ENCODE results near the gene JOSD2. TPM values are rescaled to one million over a fixed set of nuclear protein-coding genes. Genes with fewer than 3 reads are reported as not detected.
"Not testable (repeated sequence)": the region's sequence is repeated elsewhere in the genome, so short reads cannot be mapped to it uniquely, and the experiment has no call there.

Gene JOSD2
- total RNA-seq, 1 donor from 2014 or later: 35.2 TPM

GRCh38 chr19:50482271-50482855, 28.6 kb downstream of the JOSD2 start:
- intact Hi-C loops (cut with micrococcal nuclease): no loop called here
- peak; percentile 29 for DNase-seq
- ATAC-seq: no peak

GRCh38 chr19:50481351-50482149, 29.4 kb downstream of the JOSD2 start:
- peak; percentile 26 for DNase-seq
- intact Hi-C loops (cut with micrococcal nuclease): no loop called here
- ATAC-seq: no peak

DNA sequence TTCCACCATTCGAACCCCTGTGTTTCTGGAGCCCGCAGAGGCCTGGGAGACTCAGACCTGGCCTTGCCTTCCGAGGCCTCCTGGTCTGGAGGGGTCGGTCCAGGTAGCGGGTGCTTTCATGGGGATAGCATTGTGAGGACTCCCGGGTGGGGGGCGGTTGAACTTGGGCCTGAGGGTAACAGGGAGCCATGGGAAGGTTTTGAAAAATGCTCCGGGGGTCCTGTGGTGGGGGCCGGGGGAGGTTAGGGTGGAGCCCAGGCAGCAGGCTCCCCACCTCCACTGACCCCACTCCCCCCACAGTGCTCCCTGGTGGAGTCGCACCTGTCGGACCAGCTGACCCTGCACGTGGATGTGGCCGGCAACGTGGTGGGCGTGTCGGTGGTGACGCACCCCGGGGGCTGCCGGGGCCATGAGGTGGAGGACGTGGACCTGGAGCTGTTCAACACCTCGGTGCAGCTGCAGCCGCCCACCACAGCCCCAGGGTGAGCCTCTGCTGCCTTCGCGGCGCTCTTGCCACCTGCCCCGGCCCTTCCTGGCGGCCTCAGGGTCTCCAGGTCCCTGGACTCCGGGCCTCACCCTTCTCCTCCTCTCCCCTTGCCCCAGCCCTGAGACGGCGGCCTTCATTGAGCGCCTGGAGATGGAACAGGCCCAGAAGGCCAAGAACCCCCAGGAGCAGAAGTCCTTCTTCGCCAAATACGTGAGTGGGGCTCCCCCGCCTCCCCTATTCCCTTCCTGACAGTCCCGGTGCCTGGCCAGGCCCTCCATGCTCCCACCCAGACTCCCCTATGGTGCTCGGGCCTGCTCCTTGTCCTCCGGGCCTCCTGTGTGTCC, 30.5 kb downstream of the JOSD2 start:
- intact Hi-C loops (cut with micrococcal nuclease): no loop called here
- ATAC-seq (no peak), DNase-seq (peak; percentile 21)

- DNase-seq (peak; percentile 20), ATAC-seq (no peak)
- intact Hi-C loops (cut with micrococcal nuclease): no loop called here
Observed at GRCh38 chr19:50479761-50480251, 31.2 kb downstream of the JOSD2 start.

- DNase-seq: no peak
- intact Hi-C loops (cut with micrococcal nuclease): no loop called here
- ATAC-seq: no peak
Observed at GRCh38 chr19:50478901-50479715, 31.9 kb downstream of the JOSD2 start.

- no peak for DNase-seq
- no peak for ATAC-seq
- intact Hi-C loops (cut with micrococcal nuclease): no loop called here
Observed at GRCh38 chr19:50477751-50478515, 33.1 kb downstream of the JOSD2 start.

DNA sequence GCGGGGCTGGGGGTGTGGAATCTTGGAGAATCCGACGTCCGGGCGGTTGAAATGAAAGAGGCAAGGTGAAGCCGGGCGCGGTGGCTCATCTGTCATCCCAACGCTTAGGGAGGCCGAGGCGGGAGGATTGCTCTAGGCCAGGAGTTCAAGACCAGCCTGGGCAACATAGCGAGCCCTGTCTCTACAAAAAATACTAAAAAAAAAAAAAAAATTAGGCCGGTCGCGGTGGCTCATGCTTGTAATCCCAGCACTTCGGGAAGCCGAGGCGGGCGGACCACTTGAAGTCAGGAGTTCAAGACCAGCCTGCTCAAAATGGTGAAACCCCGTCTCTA, 34.1 kb downstream of the JOSD2 start:
- ATAC-seq (no peak), DNase-seq (no peak)
- intact Hi-C loops (cut with micrococcal nuclease): no loop called here

DNA sequence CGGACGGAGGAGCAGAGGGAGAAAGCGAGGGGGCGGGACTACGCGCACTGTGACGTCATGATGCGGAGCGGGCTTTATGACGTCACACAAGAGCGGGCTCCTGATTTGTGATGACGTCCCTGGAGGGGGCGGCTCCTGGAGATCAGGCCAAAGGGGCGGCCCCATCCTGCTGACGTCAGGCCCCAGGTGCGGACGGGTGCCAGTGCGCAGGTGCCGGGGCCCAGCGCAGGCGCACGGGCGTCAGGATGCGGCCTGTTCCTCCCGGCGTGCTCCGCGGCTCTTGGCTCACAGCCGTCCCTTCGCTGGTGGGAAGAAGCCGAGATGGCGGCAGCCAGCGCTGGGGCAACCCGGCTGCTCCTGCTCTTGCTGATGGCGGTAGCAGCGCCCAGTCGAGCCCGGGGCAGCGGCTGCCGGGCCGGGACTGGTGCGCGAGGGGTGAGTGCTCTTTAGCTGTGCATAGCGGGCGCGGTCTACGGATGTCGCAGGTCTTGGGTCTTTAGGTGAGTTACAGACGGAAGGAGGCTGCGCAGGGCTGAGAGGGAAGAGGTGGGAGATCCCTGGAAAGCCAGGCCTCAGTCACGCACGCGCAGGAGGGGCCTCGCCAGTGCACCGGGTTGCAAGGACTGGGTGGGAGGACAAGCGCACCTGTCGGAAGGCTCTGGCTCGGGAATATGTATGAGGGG, 34.6 kb downstream of the JOSD2 start, which contains the start of the genes EMC10 and GARIN5A:
EMC10 (plus strand) TSS at position 284 of the 683 bp plus-strand sequence; CDS start at position 322, 38 bp downstream.
GARIN5A (minus strand) TSS at position 625 of the 683 bp plus-strand sequence; CDS start at position 165, 460 bp downstream.
- peak; percentile 96 for ATAC-seq
- intact Hi-C loops (cut with micrococcal nuclease): no loop called here

GRCh38 chr19:50475736-50476223, 35.2 kb downstream of the JOSD2 start:
- DNase-seq (no peak), ATAC-seq (no peak)
- intact Hi-C loops (cut with micrococcal nuclease): no loop called here

More for the DNA sequence above, 34.6 kb downstream of the JOSD2 start, which contains the start of the genes EMC10 and GARIN5A:
- DNase-seq: peak; percentile 95

DNA sequence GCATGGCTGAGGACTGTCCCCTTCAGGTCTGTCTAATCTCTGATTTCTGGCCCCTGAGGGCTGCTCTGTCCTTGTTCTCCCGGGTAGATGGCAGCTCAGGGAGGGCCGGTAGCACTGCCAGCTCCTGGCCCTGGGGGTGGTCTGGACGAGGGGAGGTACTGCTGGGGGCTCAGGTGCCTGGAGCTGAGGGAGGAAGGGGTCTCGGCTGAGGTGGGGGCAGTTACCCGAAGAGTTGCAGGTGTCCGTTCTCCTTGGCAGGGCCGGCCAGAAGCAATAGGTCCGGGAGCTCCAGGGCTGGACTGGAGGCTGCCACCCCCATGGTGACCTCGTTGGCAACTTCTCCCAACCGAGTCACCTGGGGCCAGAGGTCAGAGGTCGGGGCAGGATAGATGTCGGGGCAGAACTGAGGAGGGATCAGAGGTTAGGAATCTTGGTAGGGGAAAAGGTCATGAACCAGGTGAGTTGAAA, 35.9 kb downstream of the JOSD2 start:
- no peak for DNase-seq
- intact Hi-C loops (cut with micrococcal nuclease): no loop called here
- ATAC-seq: no peak

DNA sequence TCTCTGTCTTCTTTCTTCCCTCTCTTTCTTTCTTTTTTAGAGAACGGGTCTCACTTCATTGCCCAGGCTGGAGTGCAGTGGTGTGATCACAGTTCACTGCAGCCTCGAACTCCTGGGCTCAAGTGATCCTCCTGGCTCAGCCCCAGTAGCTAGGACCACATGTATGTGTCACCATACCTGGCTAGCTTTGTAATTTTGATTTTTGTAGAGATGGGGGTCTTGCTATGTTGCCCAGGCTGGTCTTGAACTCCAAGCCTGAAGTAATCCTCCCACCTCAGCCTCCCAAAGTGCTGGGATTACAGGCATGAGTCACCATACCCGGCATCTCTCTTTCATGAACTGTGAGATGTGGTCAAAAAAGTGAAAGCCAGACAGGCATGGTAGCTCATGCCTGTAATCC, 37.7 kb downstream of the JOSD2 start:
- DNase-seq; ATAC-seq; intact Hi-C loops (cut with micrococcal nuclease): not testable (repeated sequence)

DNA sequence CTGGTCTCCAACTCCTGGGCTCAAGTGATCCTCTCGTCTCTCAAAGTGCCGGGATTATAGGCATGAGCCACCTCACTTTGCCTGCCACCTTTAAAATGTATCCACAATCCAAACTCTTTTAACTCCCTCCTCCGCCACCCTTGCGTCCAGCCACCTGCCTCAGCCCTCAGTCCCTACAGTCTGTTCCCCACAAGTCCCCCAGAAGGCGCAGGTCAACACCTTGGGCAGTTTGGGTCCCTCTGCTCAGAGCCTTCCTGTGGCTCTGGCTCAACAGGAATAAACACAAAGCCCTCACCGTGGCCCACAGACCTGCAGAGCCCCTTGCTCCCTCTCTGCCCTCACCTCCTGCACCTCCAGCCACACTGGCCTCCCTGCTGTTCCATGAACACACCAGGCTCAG, 42.2 kb downstream of the JOSD2 start:
- intact Hi-C loops (cut with micrococcal nuclease): no loop called here
- ATAC-seq: no peak
- no peak for DNase-seq

DNA sequence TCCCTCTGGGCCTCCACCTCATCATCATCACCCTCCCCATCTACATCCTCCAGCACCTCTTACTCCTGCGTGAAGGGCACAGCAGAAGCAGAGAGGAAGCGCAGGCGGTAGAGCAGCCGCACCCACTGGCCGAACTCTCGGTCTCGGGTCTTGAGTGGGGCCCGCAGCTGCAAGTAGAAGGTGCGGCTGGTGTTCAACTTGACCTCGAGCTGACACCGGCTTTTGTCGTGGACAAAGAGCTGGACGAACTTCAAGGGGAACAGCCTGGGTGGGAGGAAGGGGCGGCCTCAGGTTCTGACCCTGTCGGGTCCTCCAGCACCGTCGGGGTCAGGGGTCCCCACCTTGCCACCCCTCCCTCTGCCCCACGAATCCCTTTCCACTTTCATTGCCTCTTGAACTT, 43.4 kb downstream of the JOSD2 start:
- ATAC-seq (no peak), DNase-seq (no peak)
- intact Hi-C loops (cut with micrococcal nuclease): no loop called here

DNA sequence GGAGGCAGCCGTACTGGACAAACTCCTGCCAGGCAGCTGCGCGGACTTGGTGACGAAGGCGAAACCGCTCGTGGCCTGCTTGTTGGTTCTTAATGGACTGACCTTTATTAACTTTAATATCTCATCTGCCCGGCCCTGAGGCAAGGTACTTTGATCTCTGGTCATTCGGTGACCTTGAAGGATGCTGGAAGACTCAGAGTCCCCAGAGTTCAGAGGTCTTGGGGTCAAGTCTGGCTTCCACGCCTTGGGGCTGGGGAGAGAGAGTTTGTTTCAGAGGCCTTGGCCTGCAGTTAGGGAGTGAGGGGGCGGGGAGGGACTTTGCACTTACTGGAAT, 44.3 kb downstream of the JOSD2 start:
- no peak for ATAC-seq
- no peak for DNase-seq
- intact Hi-C loops (cut with micrococcal nuclease): no loop called here

DNA sequence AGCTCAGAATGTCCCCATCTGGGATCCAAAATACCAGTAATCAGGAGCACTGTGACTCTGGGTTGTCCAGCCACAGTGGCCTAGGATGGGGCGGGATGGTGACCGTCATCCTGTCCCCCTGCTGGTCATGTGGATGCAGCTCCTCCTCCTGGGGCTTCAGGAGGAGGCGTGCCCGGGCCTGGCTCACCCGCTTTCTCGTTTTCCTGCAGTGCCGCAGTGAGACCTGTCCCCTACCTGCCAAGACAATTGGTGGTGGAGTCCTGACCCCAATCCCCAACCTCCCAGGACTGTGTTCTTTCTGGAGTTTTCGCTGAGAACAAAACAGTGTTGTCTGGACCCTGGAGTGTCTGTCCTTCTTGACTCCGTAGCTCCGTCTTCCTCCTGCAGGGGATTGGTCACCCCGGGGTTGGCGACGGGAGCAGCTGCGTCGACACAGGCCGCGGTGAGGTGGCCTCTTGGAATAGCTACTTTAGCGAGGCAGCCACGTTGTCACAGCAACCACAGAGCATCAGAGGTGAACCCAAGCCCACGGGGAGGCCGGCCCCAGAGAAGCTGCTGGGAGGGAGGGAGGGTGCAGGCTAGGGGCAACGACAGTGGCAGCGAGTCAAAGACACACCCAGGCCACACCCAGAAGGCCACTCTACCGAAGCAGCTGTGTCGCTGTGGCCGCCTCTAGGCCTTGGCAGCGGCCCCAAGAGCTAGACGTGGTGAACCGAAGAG, 44.8 kb downstream of the JOSD2 start:
- ATAC-seq: no peak
- DNase-seq: no peak
- intact Hi-C loops (cut with micrococcal nuclease): no loop called here

GRCh38 chr19:50465000-50465399, 46.0 kb downstream of the JOSD2 start:
- ATAC-seq (no peak), DNase-seq (no peak)
- intact Hi-C loops (cut with micrococcal nuclease): no loop called here

GRCh38 chr19:50464348-50464747, 46.6 kb downstream of the JOSD2 start:
- intact Hi-C loops (cut with micrococcal nuclease): no loop called here
- DNase-seq (no peak), ATAC-seq (no peak)
